HG03039 (cell line): Measurements from ENCODE around the gene PDZD8.
"Not testable (repeated sequence)": the region's sequence is repeated elsewhere in the genome, so short reads cannot be mapped to it uniquely, and the experiment has no call there.

Experiments
- ATAC-seq: cut with Tn5 transposase; IDR thresholded peaks from one replicate; pipeline ENCODE4 v1.9.1; 2021; ENCODE audit warnings: mild to moderate bottlenecking, moderate library complexity; ENCODE audit not compliant: unreplicated experiment

Gene PDZD8

DNA sequence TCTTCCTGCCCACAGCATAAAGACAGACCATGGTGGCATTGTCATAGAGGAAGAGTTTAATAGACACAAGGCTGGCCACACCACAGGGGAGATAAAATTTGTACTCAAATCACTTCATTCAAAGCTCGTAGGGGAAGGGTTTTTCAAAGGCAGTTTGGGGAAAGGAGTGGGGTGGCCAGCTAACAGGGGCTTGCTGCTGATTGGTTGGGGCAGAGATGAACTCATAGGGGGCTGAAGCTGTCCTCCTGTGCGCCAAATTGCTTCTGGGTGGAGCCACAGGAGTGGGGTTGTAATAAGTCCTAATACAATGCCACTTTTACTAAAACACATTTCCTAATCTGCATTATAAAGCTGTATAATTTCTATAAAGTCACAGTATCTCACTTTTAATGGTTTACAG is 22.5 kb downstream of the PDZD8 start:
- no peak for ATAC-seq

DNA sequence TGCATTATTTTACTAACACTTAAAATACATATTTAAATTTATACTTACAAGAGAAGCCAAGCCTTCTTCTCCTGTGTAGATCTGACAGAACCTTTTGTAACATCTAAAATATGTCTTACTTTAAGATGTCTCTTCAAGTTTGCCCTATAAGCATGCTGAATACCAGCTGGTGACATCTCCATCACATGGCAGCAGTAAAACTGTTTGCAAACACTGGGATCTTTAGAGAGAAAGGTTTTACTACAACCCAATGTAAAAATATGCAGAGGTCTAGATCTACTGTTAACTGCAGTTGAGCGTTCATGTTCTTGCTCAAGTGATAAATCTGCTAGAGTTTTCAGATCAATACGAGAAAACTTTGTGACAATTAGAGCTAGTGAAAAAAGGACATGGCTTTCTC is 23.2 kb downstream of the PDZD8 start:
- ATAC-seq = no peak

DNA sequence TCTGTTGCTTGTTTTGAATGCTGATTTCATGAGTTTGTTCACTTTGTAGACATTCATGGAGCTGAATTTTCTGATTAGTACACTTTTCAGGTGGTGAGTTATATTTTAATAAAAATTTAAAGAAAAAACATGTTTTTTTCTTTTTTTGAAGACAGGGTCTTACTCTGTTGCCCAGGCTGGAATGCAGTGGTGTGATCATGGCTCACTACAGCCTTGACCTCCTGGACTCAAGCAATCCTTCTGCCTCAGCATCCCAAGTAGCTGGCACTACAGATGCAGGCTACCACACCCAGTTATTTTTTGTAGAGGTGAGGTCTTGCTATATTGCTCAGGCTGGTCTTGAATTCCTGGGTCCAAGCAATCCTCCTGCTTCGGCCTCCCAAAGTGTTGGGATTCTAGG is 23.7 kb downstream of the PDZD8 start:
- no peak for ATAC-seq

DNA sequence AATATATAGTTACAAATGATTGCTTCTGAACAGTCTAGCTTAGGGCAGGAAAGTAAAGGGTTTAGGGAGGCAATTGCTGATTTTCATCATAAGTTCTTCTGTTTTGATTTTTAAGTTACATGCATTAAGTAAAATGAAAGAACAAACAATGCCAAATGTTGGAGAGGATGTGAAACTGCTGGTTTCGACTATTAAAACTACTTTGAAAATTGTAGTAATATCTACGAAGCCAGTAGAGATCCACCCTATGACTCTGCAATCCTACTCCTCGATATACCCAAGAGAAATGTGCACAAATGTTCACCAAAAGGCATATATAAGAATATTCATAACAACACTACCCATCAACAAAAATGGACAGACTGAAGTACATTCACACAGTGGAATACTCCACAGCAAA is 24.3 kb downstream of the PDZD8 start:
- no peak for ATAC-seq

DNA sequence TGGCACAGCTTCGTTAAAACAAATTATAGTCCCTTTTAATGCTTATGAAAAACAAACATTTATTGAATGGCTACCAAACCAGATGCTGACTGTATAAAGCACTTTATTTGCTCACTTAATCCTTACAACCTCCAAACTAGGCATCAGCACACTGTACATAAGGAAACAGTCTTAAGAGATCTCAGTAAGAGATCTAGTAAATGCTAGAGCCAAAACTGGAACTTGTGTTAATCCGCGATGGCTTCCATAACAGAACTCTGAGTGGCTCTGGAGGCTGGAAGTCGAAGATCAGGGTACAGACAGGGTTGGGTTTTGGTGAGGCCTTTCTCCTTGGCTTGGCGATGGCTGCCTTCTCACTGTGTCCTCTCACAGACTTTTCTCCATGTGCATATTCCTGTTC is 27.0 kb downstream of the PDZD8 start:
- no peak for ATAC-seq

DNA sequence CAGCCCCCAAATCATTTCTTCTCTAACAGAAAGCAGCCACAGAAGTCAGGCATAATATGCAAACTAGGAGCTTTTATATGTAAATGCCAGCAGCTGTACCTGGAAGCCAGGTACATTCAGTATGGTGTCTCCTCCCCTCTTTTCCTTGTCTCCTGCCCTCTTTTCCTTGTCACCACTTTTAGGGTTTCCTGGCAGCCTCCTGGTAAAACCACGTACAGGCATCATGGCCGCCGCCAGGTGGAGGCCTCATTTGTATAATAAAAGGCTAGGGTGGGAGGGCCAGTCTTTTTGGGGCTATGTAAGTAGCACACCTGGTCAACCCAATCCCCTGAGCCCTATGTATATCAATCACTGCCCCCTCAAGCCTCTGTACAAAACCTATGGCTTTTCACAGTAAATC is 28.7 kb downstream of the PDZD8 start:
- no peak for ATAC-seq

DNA sequence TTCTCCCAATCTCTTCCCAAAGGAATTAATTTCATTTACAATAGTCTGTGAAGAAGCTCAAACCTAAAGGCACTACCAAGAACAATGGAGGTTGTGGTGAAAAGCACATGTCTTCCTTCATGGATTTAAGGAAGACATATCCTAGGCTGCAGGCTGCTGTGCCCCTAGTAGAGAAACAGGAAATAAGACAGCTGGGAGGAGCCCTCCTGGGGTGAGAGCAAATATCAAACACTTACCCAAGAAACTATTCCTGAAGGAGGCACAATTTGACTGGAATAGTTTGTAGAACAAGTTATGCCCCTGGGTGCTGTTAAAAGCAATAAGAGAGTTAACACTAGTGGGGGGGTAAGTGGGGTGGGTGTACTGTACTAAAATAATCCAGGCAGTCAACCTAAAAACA is 30.1 kb downstream of the PDZD8 start:
- no peak for ATAC-seq

DNA sequence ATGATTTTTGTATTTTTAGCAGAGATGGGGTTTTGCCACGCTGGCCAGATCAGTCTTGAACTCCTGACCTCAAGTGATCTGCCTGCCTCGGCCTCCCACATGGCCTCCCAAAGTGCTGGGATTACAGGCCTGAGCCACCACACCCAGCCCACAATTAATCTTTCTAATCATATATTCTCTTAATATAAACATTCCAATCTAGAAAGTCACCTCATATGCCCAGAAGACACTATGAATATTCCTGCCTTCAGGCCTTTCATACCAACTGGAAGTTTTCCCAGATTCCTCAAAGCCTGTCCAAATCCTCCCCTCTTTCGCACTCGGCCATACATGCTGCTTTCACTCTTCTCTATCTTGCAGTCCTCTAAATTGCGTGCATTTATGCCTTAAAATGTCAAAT is 32.6 kb downstream of the PDZD8 start:
- no peak for ATAC-seq

DNA sequence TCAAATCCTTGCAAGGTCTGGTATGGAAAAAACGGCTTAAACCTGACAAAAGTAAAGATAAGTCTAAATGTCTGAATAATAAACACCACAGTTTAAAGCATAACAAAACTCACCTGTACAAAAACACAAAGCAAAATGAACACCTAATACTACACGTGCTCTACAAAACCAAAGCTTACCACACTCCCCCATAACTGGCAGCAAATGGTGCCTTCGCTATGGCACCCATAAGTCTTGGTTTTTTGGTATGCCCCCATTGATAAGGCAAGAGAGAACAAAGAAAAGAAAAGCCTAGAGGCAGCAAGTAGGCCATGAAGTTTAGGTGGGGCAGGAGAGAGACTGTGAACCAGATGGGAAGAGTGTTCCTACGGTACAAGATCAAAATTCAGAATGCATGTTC is 34.2 kb downstream of the PDZD8 start:
- no peak for ATAC-seq

DNA sequence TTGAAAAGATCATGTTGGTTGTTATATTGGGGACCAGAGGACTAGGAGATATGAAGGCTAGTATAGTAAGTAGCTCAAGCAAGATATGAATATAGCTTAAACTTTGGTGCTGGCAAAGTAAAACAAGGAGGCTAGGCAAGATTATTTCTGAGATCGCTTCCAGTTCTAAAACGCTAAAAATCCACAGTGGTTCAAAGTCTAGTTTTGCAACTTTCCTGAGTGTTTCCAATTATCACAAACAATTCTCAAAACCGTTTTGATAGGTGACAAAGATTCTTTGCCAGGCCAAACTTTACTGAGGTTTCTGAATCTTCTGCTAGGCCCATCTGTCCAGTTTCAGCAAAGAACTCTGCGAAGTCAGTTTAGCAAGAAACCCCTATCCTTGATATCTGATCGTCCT is 35.3 kb downstream of the PDZD8 start:
- ATAC-seq = no peak

DNA sequence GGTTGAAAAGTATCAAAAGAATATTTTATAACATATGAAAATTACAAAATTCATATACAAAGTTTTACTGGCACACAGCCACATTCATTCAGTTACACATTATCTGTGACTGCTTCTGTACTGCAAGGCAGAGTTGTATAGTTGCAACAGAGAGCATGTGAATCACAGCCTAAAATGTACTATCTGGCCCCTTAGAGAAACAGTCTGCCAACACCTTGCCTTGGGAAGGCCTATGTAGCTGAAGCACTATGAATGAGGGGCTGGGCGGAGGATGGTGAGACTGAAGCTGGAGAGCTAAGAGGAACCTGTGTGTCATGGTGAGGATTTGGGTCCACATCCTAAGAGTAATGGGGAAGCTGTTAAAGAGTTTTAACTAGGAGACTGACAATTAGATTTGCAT is 35.7 kb downstream of the PDZD8 start:
- ATAC-seq = no peak

DNA sequence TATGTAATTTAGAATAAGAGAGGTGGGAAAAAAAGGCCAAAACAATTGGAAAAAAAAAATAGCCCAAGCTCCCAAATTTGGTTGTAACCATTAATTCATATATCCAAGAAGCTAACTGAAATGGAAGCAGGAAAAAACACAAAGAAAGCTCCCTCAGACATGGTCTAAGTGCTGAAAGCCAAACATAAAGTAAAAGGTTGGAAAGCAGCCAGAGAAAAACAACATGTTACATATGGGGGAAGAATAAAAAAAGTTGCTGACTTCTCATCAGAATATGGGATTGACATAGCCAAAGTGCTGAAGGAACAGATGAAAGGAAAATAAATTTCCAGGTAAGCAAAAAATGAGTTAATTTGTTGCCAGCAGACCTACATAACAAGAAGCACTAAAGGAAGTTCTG is 40.3 kb downstream of the PDZD8 start:
- no peak for ATAC-seq

DNA sequence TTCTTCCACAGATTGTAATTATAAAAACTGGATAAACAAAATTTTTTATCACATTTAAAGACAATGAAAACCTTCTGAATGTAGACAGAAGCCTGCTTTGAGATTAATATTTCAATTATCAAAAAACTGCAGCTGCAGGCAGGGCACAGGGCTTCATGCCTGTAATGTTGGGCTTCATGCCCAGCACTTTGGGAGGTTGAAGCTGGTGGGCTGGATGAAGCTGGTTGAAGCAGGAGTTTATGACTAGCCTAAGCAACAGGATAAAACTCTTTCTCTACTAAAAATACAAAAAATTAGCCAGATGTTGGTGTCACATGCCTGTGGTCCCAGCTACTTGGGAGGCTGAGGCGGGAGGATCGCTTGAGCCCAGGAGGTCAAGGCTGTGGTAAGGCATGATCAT is 41.2 kb downstream of the PDZD8 start:
- no peak for ATAC-seq

DNA sequence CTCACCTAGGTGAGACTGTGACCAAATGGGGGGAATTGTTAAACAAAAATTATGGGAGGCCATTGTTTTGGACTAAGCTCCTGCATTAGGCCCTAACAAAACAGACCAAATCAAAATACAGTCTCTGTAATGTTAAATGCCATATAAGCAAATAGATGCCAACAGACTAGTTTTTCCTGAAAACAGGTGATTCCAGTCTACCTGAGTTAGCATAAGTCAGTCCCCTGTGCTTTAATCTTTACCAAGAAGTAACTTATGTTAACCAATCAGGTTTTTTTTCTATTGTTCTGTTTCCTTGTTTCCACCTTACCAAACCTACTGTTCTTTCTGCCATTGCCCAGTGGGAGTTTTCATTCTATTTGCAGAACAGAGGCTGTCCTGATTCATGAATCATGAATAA is 48.0 kb downstream of the PDZD8 start:
- ATAC-seq = no peak

DNA sequence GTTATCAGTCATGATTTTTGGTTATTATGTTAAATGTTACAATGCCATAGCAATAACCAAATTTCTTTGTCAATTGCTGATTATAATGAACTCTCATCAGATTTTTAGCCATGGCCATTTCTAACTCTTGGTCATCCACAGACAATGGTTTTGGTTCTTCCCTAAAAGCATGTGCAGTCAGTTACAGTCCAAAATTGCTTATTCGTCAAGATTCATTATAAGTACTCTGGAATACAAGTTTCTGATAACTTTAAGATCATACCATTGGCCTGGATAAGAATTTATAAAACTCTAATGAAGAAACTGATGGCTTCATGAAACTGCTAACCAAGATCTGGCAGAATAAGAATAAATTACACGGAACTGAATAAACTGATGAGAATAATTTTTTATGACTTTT is 50.9 kb downstream of the PDZD8 start:
- no peak for ATAC-seq

DNA sequence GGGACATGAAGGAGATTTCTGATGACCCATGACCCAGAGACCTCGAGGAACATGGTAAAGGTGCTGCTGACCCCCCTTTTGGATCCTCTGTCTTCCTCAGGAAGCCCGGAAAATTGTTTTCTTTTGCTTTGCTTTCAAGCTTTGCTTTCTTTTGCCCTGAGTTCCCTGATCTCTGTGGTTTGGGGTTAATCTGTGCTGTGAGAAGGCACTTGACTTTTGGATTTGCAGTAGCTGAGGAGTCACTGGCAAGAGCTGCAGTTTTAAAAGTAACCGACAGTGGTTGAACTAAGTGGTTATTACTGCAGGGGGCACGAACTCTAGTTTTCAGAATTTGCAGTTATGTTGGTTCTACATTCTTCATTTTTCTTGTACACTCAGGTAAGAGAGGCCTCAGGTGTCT is 53.0 kb downstream of the PDZD8 start:
- ATAC-seq = no peak

DNA sequence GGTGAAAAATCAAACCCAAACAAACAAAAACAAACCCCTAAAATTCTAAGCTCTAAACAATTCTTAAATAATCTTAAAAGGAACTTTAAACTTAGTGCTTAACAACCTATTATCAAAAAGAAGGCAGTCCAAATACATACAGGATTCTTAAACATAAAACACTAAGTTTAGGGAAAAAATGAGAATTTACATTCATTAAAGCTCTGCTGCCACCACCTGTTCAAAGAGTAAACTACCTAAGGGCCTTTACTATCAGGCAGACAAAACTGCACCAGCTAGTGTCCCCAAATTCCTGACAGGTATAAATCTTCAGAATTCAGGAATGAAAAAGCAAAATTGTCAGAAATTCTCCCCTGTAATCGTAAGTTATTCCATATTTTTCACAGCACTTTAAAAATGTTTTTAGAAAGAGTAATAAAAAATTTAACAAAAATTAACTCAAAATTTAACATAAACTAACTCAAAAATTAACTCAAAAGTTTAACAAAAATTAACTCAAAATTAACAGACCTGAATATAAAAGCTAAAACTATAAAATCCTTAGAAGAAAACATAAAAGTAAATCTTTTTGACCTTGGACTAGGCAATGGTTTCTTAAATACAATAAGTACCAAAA is 55.1 kb downstream of the PDZD8 start:
- no peak for ATAC-seq

DNA sequence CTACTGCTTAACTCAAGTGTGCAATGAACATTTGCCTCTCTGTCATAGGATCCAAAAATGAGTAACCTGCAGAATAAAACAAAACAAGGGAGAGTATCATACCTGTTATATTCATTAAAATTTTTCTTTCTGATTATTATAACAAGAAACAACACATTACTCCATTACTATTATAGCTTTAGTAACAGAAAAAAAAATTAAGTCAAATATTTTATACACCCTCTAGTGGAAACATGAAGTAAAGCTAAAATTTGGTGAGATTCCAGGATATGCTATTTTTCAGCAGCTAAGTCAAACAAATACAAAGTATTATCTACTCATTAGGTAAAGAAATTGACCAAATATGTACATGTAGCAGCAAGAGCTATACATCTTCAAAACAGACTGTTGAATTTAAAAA is 56.3 kb downstream of the PDZD8 start:
- no peak for ATAC-seq

DNA sequence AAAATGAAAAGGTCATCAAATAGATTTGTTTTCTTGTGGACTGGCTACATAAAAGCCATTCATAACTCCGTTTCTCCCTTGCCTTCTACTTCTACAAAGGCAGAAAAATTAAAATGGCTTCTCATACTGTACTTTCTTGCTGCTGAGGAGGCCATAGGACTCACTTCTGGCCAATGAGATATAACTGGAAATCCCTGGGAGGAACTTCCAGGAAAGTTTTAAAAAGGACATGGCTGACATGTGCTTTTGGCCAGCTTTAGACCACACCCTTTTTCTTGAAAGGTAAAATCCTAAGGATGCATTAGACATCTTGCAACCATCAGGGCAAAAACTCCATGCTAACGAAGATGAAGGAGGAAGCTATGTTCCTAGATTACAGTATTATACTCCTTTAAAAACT is 58.5 kb downstream of the PDZD8 start:
- ATAC-seq = no peak

DNA sequence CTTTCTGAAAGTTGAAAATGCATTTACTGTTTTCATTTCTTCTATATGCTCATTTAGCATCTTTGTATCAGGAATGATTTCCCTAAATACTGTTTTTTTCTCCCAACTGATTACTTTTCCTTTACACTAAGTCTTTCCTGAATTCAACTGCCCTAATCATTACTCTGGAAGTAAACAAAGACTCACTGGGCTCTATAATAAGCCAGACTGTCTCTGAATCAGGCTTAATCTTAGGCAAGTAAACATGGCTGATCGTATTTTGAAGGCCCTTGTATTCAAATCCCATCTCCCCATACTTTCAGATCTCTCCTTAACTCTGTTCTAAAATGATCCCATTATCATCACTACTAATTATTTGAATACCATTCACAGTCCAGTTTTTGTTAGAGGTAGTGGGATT is 61.6 kb downstream of the PDZD8 start:
- ATAC-seq = no peak

DNA sequence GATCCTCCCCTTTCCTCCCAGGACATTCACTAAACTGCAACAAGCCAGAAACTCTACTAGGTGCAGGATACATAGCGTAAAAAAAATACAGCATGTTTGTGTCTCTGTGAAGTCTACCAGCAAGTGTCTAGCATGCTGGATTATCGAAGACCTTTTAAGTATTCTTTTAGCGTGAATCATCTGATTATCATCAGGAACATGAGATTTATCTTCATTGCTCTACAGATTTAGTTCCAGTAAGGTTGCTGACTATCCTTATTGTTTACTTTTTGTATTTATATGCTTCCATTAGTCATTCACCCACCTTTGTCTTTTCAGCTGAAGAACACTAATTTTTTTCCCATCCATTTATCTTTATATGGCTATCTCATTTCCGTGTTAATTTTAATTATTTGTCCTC is 62.8 kb downstream of the PDZD8 start:
- ATAC-seq = no peak

DNA sequence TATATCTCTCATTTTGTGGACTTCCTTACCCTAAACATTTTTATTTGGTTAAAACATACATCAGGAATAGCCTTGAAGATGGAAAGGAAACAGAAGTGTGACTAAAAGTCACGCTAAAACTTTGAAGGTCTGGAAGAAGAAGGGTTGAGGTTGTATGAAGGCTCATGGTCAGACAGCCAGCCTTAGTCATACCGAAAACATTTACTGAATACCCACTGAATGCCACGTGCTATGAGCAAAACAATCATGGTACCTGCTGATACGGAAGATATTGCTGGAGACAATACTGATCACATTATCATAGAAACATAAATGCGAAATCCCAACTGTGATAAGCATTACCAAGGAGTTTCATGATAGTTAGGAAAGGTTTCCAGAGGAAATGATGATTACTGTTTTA is 64.0 kb downstream of the PDZD8 start:
- ATAC-seq = no peak

DNA sequence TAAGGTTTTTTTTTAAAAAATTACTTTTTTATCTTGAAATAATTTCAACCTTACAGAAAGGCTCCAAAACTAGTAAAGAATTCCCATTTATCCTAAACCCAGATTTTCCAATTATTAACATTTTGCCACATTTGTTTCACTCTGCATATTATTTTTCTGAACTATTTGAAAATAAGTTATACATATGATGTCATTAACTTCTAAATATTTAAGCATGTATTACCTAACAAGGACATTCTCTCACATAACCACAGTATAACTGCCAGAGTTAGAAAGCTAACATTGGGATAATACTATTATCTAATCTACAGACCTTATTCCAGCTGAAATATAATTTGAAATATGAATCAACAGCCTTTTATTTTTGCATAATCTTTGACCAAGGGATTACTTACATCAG is 68.6 kb downstream of the PDZD8 start:
- ATAC-seq = no peak

DNA sequence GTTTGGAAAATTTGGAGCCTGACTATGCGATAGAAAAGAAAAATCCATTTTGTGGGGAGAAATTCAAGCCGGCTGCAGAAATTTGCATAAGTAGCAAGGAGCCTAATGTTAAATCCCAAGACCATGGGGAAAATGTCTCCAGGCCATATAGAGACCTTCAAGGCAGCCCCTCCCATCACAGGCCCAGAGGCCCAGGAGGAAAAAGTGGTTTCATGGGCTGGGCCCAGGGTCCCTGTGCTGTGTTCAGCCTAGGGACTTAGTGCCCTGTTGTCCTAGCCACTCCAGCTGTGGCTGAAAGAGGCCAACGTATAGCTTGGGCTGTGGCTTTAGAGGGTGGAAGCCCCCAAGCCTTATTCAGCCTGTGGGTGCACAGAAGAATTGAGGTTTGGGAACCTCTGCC is 71.8 kb downstream of the PDZD8 start:
- ATAC-seq = not testable (repeated sequence)
